Ectodermal cell (in vitro differentiated cells): ENCODE measurements around the gene EDEM3.

Source experiments
- H3K27ac ChIP-seq: 2 replicates; pipeline ENCODE4 v1.7.0; 2013; ENCODE audit warnings: mild to moderate bottlenecking, low read depth, low read length; ENCODE audit not compliant: insufficient read depth, poor library complexity, severe bottlenecking
- H3K27me3 ChIP-seq: 2 replicates; pipeline ENCODE4 v1.7.0; 2013; ENCODE audit warnings: mild to moderate bottlenecking, low read length; ENCODE audit not compliant: insufficient read depth, control insufficient read depth, poor library complexity, severe bottlenecking
- H3K36me3 ChIP-seq: one replicate; pipeline ENCODE4 v1.7.0; 2013; ENCODE audit warnings: low read length; ENCODE audit not compliant: control insufficient read depth, insufficient read depth
- H3K4me1 ChIP-seq: one replicate; pipeline ENCODE4 v1.7.0; 2013; ENCODE audit warnings: low read length; ENCODE audit not compliant: control insufficient read depth, insufficient read depth
- H3K4me3 ChIP-seq: 2 replicates; pipeline ENCODE4 v1.7.0; 2013; ENCODE audit warnings: low read depth, low read length, control low read depth; ENCODE audit not compliant: insufficient read depth
- H3K9me3 ChIP-seq: 2 replicates; pipeline ENCODE4 v1.7.0; 2013; ENCODE audit warnings: mild to moderate bottlenecking, low read length, moderate library complexity; ENCODE audit not compliant: control insufficient read depth
- WGBS, 2 experiments: methylation state at CpG; one replicate each; pipeline ENCODE4 v1.1.7; 2013; ENCODE audit warnings: missing lambda C conversion rate in 2 of 2; 5-methylcytosine and 5-hydroxymethylcytosine counted together

EDEM3 gene

DNA sequence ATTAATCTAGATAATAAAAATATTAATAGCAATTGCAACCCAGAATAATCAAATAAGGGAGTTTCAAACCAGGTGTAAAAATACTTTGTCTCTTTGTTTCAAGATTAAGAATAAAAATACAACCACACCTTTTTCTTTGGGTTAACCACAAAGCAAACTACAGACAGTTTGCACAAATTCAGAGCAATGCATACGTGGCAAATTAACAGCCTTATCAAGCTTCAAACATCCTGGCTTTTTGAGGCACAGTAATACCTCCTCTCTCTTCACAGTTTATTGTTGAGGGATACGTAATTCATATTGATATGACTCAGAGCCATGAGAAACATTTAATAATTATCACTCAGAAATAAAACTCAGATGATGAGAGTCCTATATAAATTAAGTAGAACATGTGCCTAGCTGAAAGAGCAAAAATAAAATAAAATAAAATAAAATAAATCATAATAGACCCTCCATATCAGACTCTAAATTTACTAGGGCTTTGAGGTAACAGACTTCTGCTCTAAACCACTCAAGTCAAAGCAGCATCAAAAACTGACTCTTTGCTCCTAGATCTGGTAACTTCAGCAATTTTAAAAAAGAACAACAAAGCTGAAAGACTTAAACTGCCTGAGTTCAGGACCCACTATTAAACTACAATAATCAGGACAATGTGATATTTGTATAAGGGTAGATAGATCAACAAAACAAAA lies 11.4 kb downstream of the EDEM3 start:
- H3K4me3 ChIP-seq: no peak overlapping the region
- no peaks in the 10 kb centered on the region for H3K27me3 ChIP-seq
- H3K9me3 ChIP-seq: no peaks in the 10 kb centered on the region
- H3K27ac ChIP-seq: no peak overlapping the region
- 86 to 90% methylated on average over 1 of the region's 2 CpGs for WGBS, 2 experiments
- no peaks in the 10 kb centered on the region for H3K4me1 ChIP-seq
- no peaks in the 10 kb centered on the region for H3K36me3 ChIP-seq

DNA sequence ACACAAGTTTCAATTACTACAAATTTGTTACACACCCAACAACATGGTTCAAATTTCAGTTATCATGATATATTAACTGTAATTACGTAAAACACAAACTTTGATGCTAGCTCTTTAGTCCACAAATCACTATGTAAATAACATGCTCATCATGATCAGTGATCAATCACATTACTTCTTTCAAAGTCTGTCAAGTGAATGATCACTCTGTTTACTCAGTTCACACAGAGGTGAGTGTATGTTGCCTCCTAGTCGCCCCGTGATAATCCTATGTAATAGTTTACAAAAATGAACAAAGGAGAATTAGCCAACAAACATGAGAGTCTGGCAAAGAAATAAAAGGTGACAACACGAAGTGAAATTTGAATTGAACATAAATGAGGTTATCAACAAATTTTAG lies 14.3 kb downstream of the EDEM3 start:
- WGBS, 2 experiments: 64 to 85% methylated on average over 2 to 4 of the region's 4 CpGs
- no peaks in the 10 kb centered on the region for H3K9me3 ChIP-seq

DNA sequence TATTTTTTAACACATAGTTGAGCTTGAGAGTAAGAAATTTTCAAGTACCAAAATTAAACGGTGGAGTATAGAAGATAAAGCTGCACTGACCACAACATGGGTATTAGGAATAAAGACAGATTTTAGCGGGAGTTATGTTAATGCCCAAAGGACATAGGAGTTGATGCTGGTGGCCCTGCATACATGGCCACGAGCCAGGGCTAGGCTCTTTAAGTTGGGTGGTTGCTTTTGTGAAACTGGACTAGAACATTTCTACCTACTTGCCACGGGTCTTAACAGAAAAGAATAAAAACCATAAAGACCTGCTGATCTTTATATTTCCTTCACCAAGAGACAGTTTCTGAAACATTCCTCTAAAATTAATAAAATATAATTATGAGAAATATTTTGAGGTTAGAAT lies 14.9 kb downstream of the EDEM3 start:
- Histone ChIP-seq H3K9me3 (no peaks in the 10 kb centered on the region), H3K27ac (no peak overlapping the region), H3K27me3 (no peaks in the 10 kb centered on the region), H3K36me3 (no peaks in the 10 kb centered on the region), H3K4me3 (no peak overlapping the region), H3K4me1 (no peaks in the 10 kb centered on the region)
- 94 to 97% methylated on average over 3 to 4 of the region's 4 CpGs for WGBS, 2 experiments

More for the DNA sequence above, 14.3 kb downstream of the EDEM3 start:
- H3K27ac ChIP-seq: no peak overlapping the region
- H3K4me3 ChIP-seq: no peak overlapping the region
- H3K36me3 ChIP-seq: no peaks in the 10 kb centered on the region
- no peaks in the 10 kb centered on the region for H3K4me1 ChIP-seq
- no peaks in the 10 kb centered on the region for H3K27me3 ChIP-seq

DNA sequence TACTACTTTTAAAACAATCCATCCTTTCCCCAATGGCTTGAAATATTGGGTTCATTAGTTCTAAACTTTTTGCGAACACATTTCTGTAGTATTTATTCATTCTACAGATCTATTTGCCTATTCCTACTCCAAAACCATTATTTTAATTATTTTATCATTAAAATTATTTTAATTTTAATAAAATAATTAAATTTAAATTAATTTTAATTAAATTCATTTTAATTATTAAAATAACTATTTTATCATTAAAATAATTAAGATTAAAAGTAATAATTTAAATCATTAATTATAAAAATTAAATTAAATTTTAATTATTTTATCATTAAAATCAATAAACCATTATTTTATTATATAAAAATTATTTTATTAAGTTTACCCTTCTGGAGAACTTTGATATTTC lies 15.6 kb downstream of the EDEM3 start:
- H3K27me3 ChIP-seq: no peaks in the 10 kb centered on the region
- H3K4me1 ChIP-seq: no peaks in the 10 kb centered on the region
- H3K27ac ChIP-seq: no peak overlapping the region
- WGBS, 2 experiments: 100% methylated on average over 1 of the region's 1 CpG; no CpG with 5 or more reads in 1 of the 2 experiments
- no peaks in the 10 kb centered on the region for H3K9me3 ChIP-seq
- H3K4me3 ChIP-seq: no peak overlapping the region
- H3K36me3 ChIP-seq: no peaks in the 10 kb centered on the region

DNA sequence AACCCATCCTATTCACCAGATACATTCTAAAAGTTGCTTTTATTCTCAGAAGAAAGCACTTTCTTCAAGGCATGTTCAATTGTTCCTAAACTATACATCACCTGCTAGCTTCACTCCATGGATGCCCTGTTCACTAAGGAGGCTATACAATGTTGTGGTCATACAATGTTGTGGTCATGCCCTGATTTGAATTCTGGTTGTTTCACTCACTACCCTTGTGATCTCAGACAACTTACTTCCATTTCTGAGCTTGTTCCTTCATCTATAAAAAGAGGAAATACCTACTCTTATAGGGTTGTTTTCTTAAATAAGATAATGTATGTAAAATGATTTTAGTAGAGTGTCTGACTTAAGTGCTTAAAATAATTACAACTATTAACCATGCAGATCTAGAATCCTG lies 19.7 kb downstream of the EDEM3 start:
- Histone ChIP-seq H3K27ac (no peak overlapping the region), H3K36me3 (no peaks in the 10 kb centered on the region), H3K4me1 (no peaks in the 10 kb centered on the region), H3K27me3 (no peaks in the 10 kb centered on the region), H3K9me3 (no peaks in the 10 kb centered on the region), H3K4me3 (no peak overlapping the region)

DNA sequence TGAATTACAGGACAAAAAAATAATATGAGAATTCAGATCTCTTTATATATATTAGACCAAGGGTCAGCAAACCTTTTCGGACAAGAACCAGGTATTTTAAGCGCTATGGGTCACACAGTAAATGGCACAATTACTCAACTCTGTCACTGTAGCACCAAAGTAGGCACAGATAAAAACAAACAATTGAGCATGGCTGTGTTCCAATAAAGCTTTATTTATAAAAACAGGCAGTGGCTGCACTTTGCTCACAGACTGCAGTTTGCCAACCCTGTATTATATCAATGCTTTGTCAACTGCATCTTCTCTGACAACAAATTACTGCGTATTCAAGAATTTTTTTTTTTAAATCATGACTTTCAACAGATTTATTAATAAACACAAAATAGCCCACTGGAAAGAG lies 29.8 kb downstream of the EDEM3 start:
- WGBS, 2 experiments: 86 to 91% methylated on average over 3 of the region's 3 CpGs
- Histone ChIP-seq H3K27ac (no peak overlapping the region), H3K9me3 (no peaks in the 10 kb centered on the region), H3K36me3 (no peaks in the 10 kb centered on the region), H3K4me3 (no peak overlapping the region), H3K27me3 (no peaks in the 10 kb centered on the region), H3K4me1 (no peaks in the 10 kb centered on the region)

DNA sequence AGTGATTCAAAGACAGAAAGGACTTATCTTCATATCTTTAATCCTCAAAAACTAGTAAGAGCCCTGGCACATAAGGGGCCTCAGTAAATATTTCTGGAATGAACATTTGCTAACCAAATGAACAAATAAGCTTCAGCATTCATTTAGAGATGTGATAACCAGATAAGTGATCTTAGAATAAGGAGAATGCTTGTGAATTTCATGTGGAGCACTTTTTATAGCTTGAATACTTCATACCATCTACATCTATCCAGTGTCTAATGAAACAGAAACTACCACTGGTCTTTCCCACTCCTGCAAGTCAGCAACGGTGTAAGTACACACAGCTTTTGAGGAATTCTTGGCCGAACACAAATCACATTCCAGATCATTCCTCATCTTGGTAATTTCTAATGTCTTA lies 38.5 kb downstream of the EDEM3 start:
- H3K27me3 ChIP-seq: no peaks in the 10 kb centered on the region
- WGBS, 2 experiments: 83 to 96% methylated on average over 1 to 2 of the region's 2 CpGs
- H3K27ac ChIP-seq: no peak overlapping the region
- peaks cover 4% of the 10 kb centered on the region for H3K36me3 ChIP-seq
- H3K4me3 ChIP-seq: no peak overlapping the region
- H3K4me1 ChIP-seq: no peaks in the 10 kb centered on the region
- no peaks in the 10 kb centered on the region for H3K9me3 ChIP-seq

DNA sequence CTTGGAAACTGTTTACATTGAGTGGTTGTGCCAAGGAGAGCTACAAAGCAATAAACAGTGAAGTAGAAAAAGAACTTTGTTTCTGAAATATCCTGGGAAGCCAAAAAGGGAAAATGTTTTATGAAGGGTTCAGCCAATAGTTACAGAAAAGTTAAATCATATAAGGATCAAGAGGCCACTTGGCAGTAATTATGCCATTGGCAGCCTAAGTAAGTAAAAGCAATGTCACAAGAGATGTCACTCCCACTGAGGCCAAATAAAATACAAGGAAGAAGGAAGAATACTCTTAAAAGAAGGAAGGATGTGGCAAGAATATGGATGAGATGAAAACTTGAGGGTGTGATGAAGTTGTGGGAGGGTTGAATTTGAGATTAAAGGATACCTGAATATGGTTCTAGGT lies 45.2 kb downstream of the EDEM3 start:
- H3K27me3 ChIP-seq: no peaks in the 10 kb centered on the region
- no peak overlapping the region for H3K4me3 ChIP-seq
- H3K9me3 ChIP-seq: no peaks in the 10 kb centered on the region
- no peaks in the 10 kb centered on the region for H3K4me1 ChIP-seq
- H3K36me3 ChIP-seq: peaks cover 8% of the 10 kb centered on the region
- no peak overlapping the region for H3K27ac ChIP-seq

DNA sequence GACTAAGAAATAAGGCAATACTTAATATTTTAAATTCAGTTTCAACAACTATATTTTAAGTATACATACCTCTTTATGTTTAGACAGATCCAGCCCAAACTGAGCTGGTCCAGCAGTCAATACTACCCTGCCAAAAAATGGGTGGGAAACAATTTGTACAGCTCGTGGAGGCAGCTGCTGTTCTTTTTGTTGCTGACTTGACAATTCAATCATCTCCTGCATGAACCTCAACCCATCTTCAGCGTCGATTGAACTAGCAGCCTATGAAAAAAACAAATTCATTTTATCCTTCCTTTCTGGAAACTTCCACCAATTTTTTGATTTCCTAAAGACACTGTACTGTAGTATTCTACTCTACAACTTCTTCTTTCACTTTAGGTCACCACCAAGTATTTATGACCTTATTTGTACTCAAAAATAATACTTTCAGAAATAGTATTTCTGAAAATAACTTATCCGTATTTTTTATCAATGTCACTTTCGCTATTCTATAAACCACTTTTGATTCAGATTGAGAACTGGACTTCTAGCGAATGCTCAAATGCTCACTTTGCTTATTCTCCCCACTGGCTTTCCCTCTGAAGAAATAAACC lies 46.5 kb downstream of the EDEM3 start:
- Histone ChIP-seq H3K27ac (no peak overlapping the region), H3K9me3 (no peaks in the 10 kb centered on the region), H3K27me3 (no peaks in the 10 kb centered on the region), H3K4me3 (no peak overlapping the region), H3K4me1 (no peaks in the 10 kb centered on the region), H3K36me3 (peaks cover 8% of the 10 kb centered on the region)
- 85 to 89% methylated on average over 6 of the region's 6 CpGs for WGBS, 2 experiments

DNA sequence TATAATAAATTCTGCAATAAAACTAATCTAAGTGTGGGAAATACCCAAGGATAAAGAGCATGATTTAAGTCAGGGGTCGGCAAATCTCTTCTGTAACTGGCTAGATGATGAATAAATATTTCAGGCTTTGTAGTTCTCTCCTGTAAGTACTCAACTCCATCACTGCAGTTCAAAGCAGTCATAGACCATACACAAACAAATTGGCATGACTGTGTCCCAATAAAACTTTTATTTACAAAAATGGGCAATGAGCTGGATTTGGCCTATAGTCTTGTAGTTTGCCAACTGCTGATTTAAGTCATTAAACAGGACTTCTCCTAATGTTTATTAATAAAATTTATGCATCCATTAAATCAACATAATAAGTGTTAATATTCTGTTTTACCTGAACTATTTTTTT lies 49.4 kb downstream of the EDEM3 start:
- Histone ChIP-seq H3K36me3 (peaks cover 7% of the 10 kb centered on the region), H3K9me3 (no peaks in the 10 kb centered on the region), H3K4me1 (no peaks in the 10 kb centered on the region), H3K27me3 (no peaks in the 10 kb centered on the region), H3K4me3 (no peak overlapping the region), H3K27ac (no peak overlapping the region)
- 71 to 90% methylated on average over 1 of the region's 1 CpG for WGBS, 2 experiments
